Measurements from ENCODE around the gene HUS1.

Gene HUS1

GRCh38 chr7:47979832-47980181 is 392 bp upstream of the HUS1 start:
- no peak for DNase-seq (ENCODE audit: low spot score)

- no peak for DNase-seq (ENCODE audit: low spot score)
Observed at GRCh38 chr7:47978790-47979144, 648 bp downstream of the HUS1 start.

GRCh38 chr7:47973739-47974138 is 5.7 kb downstream of the HUS1 start:
- no peak for DNase-seq (ENCODE audit: low spot score)

GRCh38 chr7:47970761-47971160 is 8.7 kb downstream of the HUS1 start:
- DNase-seq (ENCODE audit: low spot score) = no peak

- peak; percentile 73 for DNase-seq (ENCODE audit: low spot score)
Observed at GRCh38 chr7:47968847-47969774, 10.3 kb downstream of the HUS1 start.

- DNase-seq (ENCODE audit: low spot score) = no peak
Observed at GRCh38 chr7:47967708-47968107, 11.7 kb downstream of the HUS1 start.

- no peak for DNase-seq (ENCODE audit: low spot score)
Observed at GRCh38 chr7:47967123-47967522, 12.3 kb downstream of the HUS1 start.

- no peak for DNase-seq (ENCODE audit: low spot score)
Observed at GRCh38 chr7:47965456-47965855, 14.0 kb downstream of the HUS1 start.

GRCh38 chr7:47962262-47962661 is 17.2 kb downstream of the HUS1 start:
- DNase-seq (ENCODE audit: low spot score) = no peak

- no peak for DNase-seq (ENCODE audit: low spot score)
Observed at GRCh38 chr7:47957156-47957555, 22.3 kb downstream of the HUS1 start.

- DNase-seq (ENCODE audit: low spot score) = no peak
Observed at GRCh38 chr7:47956220-47956619, 23.2 kb downstream of the HUS1 start.

- DNase-seq (ENCODE audit: low spot score) = no peak
Observed at GRCh38 chr7:47954231-47954911, 25.0 kb downstream of the HUS1 start.

GRCh38 chr7:47953822-47954221 is 25.6 kb downstream of the HUS1 start:
- no peak for DNase-seq (ENCODE audit: low spot score)

GRCh38 chr7:47952224-47952623 is 27.2 kb downstream of the HUS1 start:
- no peak for DNase-seq (ENCODE audit: low spot score)

- no peak for DNase-seq (ENCODE audit: low spot score)
Observed at GRCh38 chr7:47951374-47951773, 28.0 kb downstream of the HUS1 start.

- no peak for DNase-seq (ENCODE audit: low spot score)
Observed at GRCh38 chr7:47950714-47951113, 28.7 kb downstream of the HUS1 start.

GRCh38 chr7:47949703-47950102 is 29.7 kb downstream of the HUS1 start:
- DNase-seq (ENCODE audit: low spot score) = no peak

GRCh38 chr7:47948141-47948790 is 31.1 kb downstream of the HUS1 start, which contains the start of gene PKD1L1:
Gene PKD1L1 (minus strand): TSS chr7:47948466. CDS start chr7:47948440, 26 bp downstream.
- DNase-seq (ENCODE audit: low spot score) = no peak

GRCh38 chr7:47947355-47947749 is 32.1 kb downstream of the HUS1 start:
- no peak for DNase-seq (ENCODE audit: low spot score)

GRCh38 chr7:47946581-47947354 is 32.6 kb downstream of the HUS1 start:
- no peak for DNase-seq (ENCODE audit: low spot score)

GRCh38 chr7:47945261-47946015 is 34.0 kb downstream of the HUS1 start:
- peak; percentile 49 for DNase-seq (ENCODE audit: low spot score)

Data from germinal center (tissue), 1 donor.